CD14-positive monocyte (primary cell): ENCODE measurements around the gene RAE1. TPM values are rescaled to one million over a fixed set of nuclear protein-coding genes. Genes with fewer than 3 reads are reported as not detected.

Experiments
- DNase-seq, 3 donors: peaks; one replicate each; pipeline ENCODE4 v3.0.0-alpha.2; 2011 to 2022
- H2AFZ ChIP-seq: 2 replicates; pipeline ENCODE4 v1.6.0; 2012; ENCODE audit warnings: mild to moderate bottlenecking, low read depth, low read length, inconsistent platforms; ENCODE audit not compliant: insufficient read depth, poor library complexity, severe bottlenecking
- H3K27ac ChIP-seq, 2 donors: 1 replicate in 1 of 2; 2 replicates in 1 of 2; pipeline ENCODE4 v1.5.1; 2012 to 2013; ENCODE audit warnings: low read length in 2 of 2, control low read depth in 1 of 2, inconsistent platforms in 1 of 2, low read depth in 1 of 2, mild to moderate bottlenecking in 1 of 2
- H3K27me3 ChIP-seq, 2 donors: one replicate each; pipeline versions ENCODE4 v1.6.0 to v1.6.1; 2011 to 2013; ENCODE audit warnings: low read length in 2 of 2; ENCODE audit not compliant: control insufficient read depth in 2 of 2, insufficient read depth in 2 of 2
- H3K36me3 ChIP-seq, 2 donors: replicated peaks in 1 of 2; 1 replicate in 1 of 2; 2 replicates in 1 of 2; pipeline versions ENCODE4 v1.5.1 to v1.6.1; 2012 to 2013; ENCODE audit warnings: low read length in 2 of 2, control low read depth in 1 of 2, inconsistent platforms in 1 of 2, mild to moderate bottlenecking in 1 of 2; ENCODE audit not compliant: insufficient read depth in 2 of 2, control insufficient read depth in 1 of 2
- H3K4me1 ChIP-seq, 2 donors: 1 replicate in 1 of 2; 2 replicates in 1 of 2; pipeline versions ENCODE4 v1.5.1 to v1.6.1; 2012 to 2013; ENCODE audit warnings: low read length in 2 of 2, control low read depth in 1 of 2, inconsistent platforms in 1 of 2, mild to moderate bottlenecking in 1 of 2, moderate library complexity in 1 of 2; ENCODE audit not compliant: insufficient read depth in 2 of 2, control insufficient read depth in 1 of 2
- H3K4me2 ChIP-seq: replicated peaks from 2 replicates; pipeline ENCODE3; 2012; ENCODE audit warnings: low read length, moderate library complexity, mild to moderate bottlenecking; ENCODE audit not compliant: poor library complexity, severe bottlenecking; ENCODE audit errors: extremely low read depth
- H3K4me3 ChIP-seq, 3 experiments: fragments of 200-600 bp in 1 of 3; sonication (generic) in 1 of 3; replicated peaks in 1 of 3; 1 replicate in 2 of 3; 2 replicates in 1 of 3; pipeline ENCODE4 v1.5.1; 2011 to 2013; ENCODE audit warnings: low read length in 3 of 3, mild to moderate bottlenecking in 3 of 3, control low read depth in 2 of 3, low read depth in 2 of 3, inconsistent platforms in 1 of 3, moderate library complexity in 1 of 3
- H3K79me2 ChIP-seq: 2 replicates; pipeline ENCODE4 v1.6.0; 2012; ENCODE audit warnings: mild to moderate bottlenecking, control low read depth, inconsistent platforms, low read length, moderate library complexity; ENCODE audit not compliant: insufficient read depth
- H3K9ac ChIP-seq: 2 replicates; pipeline ENCODE4 v1.6.0; 2017; ENCODE audit warnings: low read length, mild to moderate bottlenecking; ENCODE audit not compliant: insufficient read depth, poor library complexity, severe bottlenecking
- H3K9me3 ChIP-seq, 2 donors: replicated peaks in 1 of 2; 1 replicate in 1 of 2; 2 replicates in 1 of 2; pipeline versions ENCODE4 v1.5.1 to v1.6.1; 2012 to 2013; ENCODE audit warnings: low read length in 2 of 2, control low read depth in 1 of 2; ENCODE audit not compliant: control insufficient read depth in 1 of 2, insufficient read depth in 1 of 2
- H4K20me1 ChIP-seq: 2 replicates; pipeline ENCODE4 v1.6.0; 2012; ENCODE audit warnings: mild to moderate bottlenecking, low read length, control low read depth, moderate library complexity; ENCODE audit not compliant: insufficient read depth
- H3K27ac Mint-ChIP-seq, 7 donors: one replicate each; pipeline ENCODE4 v1.8.0; 2020; ENCODE audit warnings: mild to moderate bottlenecking in 7 of 7, mixed read lengths in 7 of 7, moderate library complexity in 6 of 7, inconsistent platforms in 2 of 7
- H3K27me3 Mint-ChIP-seq, 3 donors: one replicate each; pipeline ENCODE4 v1.8.0; 2021 to 2022; ENCODE audit warnings: low read depth in 3 of 3, mild to moderate bottlenecking in 3 of 3, mixed read lengths in 3 of 3, moderate library complexity in 3 of 3, inconsistent platforms in 1 of 3
- H3K36me3 Mint-ChIP-seq, 2 donors: one replicate each; pipeline ENCODE4 v1.8.0; 2020; ENCODE audit warnings: mixed read lengths in 2 of 2, inconsistent platforms in 1 of 2, mild to moderate bottlenecking in 1 of 2
- H3K4me1 Mint-ChIP-seq: one replicate; pipeline ENCODE4 v1.8.0; 2020; ENCODE audit warnings: mild to moderate bottlenecking, mixed read lengths
- H3K4me3 Mint-ChIP-seq, 2 donors: one replicate each; pipeline ENCODE4 v1.8.0; 2020; ENCODE audit warnings: mild to moderate bottlenecking in 2 of 2, mixed read lengths in 2 of 2, moderate library complexity in 1 of 2
- H3K9me3 Mint-ChIP-seq, 7 donors: one replicate each; pipeline ENCODE4 v1.8.0; 2020 to 2022; ENCODE audit warnings: mixed read lengths in 7 of 7, mild to moderate bottlenecking in 6 of 7, moderate library complexity in 6 of 7, inconsistent platforms in 2 of 7
- WGBS: methylation state at CpG from one replicate; pipeline ENCODE4 v1.1.5; 2013; ENCODE audit warnings: missing lambda C conversion rate; ENCODE audit not compliant: insufficient coverage; 5-methylcytosine and 5-hydroxymethylcytosine counted together
- intact Hi-C, 2 donors: fragments of 100-400 bp; cut with micrococcal nuclease; formaldehyde crosslinking; loops; one replicate each; pipeline versions ENCODE4 v1.15.0 to v1.15.1; 2023
- polyA plus RNA-seq, 3 donors: library from polyadenylated mRNA; depleted of rRNA in 1 of 3; unstranded in 2 of 3; stranded (reverse) in 1 of 3; fragments of 300-500 nt in 2 of 3; fragments of >200 nt in 1 of 3; fragmentation: Illumina TruSeq in 2 of 3; gene quantifications; 1 replicate in 2 of 3; 2 replicates in 1 of 3; pipeline ENCODE4 v1.2.3, GENCODE V29; 2012 to 2021
- TF ChIP-seq, protein P1 (sequence below): fragments of 200-600 bp; IDR thresholded peaks from one replicate; pipeline ENCODE4 v1.8.0; 2022; ENCODE audit warnings: antibody characterized with exemption, mild to moderate bottlenecking

Gene RAE1
- polyA plus RNA-seq, 3 donors: 15.8 to 27.5 (median 21.7) TPM

DNA sequence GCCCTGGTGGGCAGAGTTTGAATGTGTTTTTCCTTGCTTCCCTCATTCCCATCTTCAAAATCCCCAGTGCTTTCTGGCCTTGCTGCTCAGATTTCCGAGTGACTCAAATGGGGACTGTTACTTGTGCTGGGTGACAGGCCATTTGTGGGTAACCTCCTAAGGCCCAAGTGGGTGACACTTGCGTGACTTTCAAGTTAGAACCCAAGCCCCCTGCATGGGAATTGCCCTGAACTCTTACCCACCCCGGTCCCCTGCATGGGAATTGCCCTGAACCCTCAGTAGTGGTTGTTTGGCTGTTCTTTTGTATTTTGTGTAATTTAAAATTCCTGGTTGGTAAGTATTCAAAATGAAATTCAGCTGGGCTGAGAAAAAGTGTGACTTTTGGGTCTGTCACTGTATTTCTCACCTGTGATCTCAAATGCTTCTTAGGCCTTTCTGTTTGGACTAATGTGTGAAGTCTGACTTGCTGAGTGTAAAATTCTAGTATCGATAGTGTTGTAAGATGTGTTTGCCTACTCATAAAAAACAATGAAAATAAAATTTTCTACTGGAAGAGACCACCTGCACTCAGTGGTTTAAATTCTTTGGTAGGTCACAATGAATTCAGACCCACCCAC, 27.7 kb downstream of the RAE1 start:
- Mint-ChIP-seq H3K9me3 (no peaks in the 10 kb centered on the region), H3K27ac (no peak overlapping the region), H3K36me3 (peaks cover 63 to 70% of the 10 kb centered on the region in 2 donors), H3K4me1 (peaks cover 43% of the 10 kb centered on the region), H3K4me3 (no peak overlapping the region), H3K27me3 (peaks cover 0 to 6% (median 0%) of the 10 kb centered on the region in 3 donors)
- intact Hi-C loops: loop anchor here in 1 of 2 donors (10.0 kb wide), 2 partner anchors 246 to 336 kb away; partner anchors contain the start of genes PMEPA1 and ZBP1
- peaks cover 34% of the 10 kb centered on the region for H3K79me2 ChIP-seq
- no peak for DNase-seq
- no peak overlapping the region for H3K4me2 ChIP-seq
- H3K9me3 ChIP-seq: no peaks in the 10 kb centered on the region
- H3K4me3 ChIP-seq: no peak overlapping the region
- no CpG with 5 or more reads among the region's 4 CpGs for WGBS
- H3K4me1 ChIP-seq: peaks cover 25 to 32% of the 10 kb centered on the region in 2 donors
- no peak overlapping the region for H3K9ac ChIP-seq
- no peak overlapping the region for H2AFZ ChIP-seq
- no peak overlapping the region for H3K27ac ChIP-seq
- peaks cover 26 to 64% of the 10 kb centered on the region in 2 donors for H3K36me3 ChIP-seq
- peaks cover 59% of the 10 kb centered on the region for H4K20me1 ChIP-seq
- TF ChIP-seq, protein P1, sequence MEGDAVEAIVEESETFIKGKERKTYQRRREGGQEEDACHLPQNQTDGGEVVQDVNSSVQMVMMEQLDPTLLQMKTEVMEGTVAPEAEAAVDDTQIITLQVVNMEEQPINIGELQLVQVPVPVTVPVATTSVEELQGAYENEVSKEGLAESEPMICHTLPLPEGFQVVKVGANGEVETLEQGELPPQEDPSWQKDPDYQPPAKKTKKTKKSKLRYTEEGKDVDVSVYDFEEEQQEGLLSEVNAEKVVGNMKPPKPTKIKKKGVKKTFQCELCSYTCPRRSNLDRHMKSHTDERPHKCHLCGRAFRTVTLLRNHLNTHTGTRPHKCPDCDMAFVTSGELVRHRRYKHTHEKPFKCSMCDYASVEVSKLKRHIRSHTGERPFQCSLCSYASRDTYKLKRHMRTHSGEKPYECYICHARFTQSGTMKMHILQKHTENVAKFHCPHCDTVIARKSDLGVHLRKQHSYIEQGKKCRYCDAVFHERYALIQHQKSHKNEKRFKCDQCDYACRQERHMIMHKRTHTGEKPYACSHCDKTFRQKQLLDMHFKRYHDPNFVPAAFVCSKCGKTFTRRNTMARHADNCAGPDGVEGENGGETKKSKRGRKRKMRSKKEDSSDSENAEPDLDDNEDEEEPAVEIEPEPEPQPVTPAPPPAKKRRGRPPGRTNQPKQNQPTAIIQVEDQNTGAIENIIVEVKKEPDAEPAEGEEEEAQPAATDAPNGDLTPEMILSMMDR: no peak
- no peaks in the 10 kb centered on the region for H3K27me3 ChIP-seq

DNA sequence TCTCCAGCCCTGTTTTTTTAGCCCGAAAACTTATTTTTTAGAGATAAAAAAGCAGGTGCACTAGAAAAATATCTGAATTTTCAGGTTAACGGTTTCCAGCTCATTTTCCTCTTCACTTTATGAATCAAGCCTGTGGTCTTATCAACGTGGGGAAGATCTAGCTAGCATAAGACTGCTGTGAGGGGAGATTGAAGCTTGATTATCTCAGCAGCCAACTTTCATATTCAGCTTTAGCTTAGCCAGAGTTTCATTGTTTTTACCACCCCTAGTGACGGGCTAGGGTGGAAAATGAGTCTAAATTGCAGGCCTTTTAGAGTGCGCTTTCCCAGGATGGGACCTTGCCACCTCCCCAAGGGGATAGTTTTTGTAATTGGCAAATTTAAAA, 28.2 kb downstream of the RAE1 start:
- Mint-ChIP-seq H3K27me3 (peaks cover 0 to 10% (median 0%) of the 10 kb centered on the region in 3 donors), H3K27ac (peak overlapping the region in 1 of 7 donors; percentile 59), H3K9me3 (no peaks in the 10 kb centered on the region), H3K36me3 (peaks cover 63 to 70% of the 10 kb centered on the region in 2 donors), H3K4me3 (no peak overlapping the region), H3K4me1 (peaks cover 40% of the 10 kb centered on the region)
- no CpG with 5 or more reads among the region's 5 CpGs for WGBS
- H3K9ac ChIP-seq: no peak overlapping the region
- no peak overlapping the region for H3K27ac ChIP-seq
- H3K36me3 ChIP-seq: peaks cover 25 to 65% of the 10 kb centered on the region in 2 donors
- H4K20me1 ChIP-seq: peaks cover 59% of the 10 kb centered on the region
- DNase-seq: no peak
- H3K27me3 ChIP-seq: no peaks in the 10 kb centered on the region
- H3K4me3 ChIP-seq: no peak overlapping the region
- peaks cover 22 to 27% of the 10 kb centered on the region in 2 donors for H3K4me1 ChIP-seq
- intact Hi-C loops: loop anchor here in 1 of 2 donors (10.0 kb wide), 2 partner anchors 246 to 336 kb away; partner anchors contain the start of genes PMEPA1 and ZBP1
- H3K9me3 ChIP-seq: no peaks in the 10 kb centered on the region
- no peak overlapping the region for H3K4me2 ChIP-seq
- H3K79me2 ChIP-seq: peaks cover 34% of the 10 kb centered on the region
- H2AFZ ChIP-seq: no peak overlapping the region
- TF ChIP-seq, protein P1: no peak
